GM23248 (cell line): ENCODE data around the gene GARRE1. TPM values are rescaled to one million over a fixed set of nuclear protein-coding genes. Genes with fewer than 3 reads are reported as not detected.
"Not testable (repeated sequence)": the region's sequence is repeated elsewhere in the genome, so short reads cannot be mapped to it uniquely, and the experiment has no call there.

Experiments used
- DNase-seq: peaks from one replicate; pipeline ENCODE4 v3.0.0-alpha.2; 2015
- H2AFZ ChIP-seq: fragments of 200-600 bp; sonication (generic); 2 replicates; pipeline ENCODE4 v1.6.1; 2016; ENCODE audit warnings: antibody characterized with exemption
- H3F3A ChIP-seq: fragments of 200-600 bp; sonication (generic); 2 replicates; pipeline ENCODE4 v1.6.1; 2016; ENCODE audit warnings: mild to moderate bottlenecking, antibody characterized with exemption, mixed run types; ENCODE audit not compliant: insufficient read depth
- H3K27ac ChIP-seq: fragments of 200-600 bp; sonication (generic); 2 replicates; pipeline ENCODE4 v1.5.1; 2016; ENCODE audit warnings: mild to moderate bottlenecking
- H3K27me3 ChIP-seq: fragments of 200-600 bp; sonication (generic); replicated peaks from 2 replicates; pipeline ENCODE4 v1.6.1; 2016; ENCODE audit warnings: mild to moderate bottlenecking; ENCODE audit not compliant: insufficient read depth
- H3K36me3 ChIP-seq: fragments of 200-600 bp; sonication (generic); 2 replicates; pipeline ENCODE4 v1.6.1; 2016; ENCODE audit warnings: low read depth, mild to moderate bottlenecking
- H3K4me1 ChIP-seq: fragments of 200-600 bp; sonication (generic); 2 replicates; pipeline ENCODE4 v1.6.1; 2016; ENCODE audit warnings: mild to moderate bottlenecking; ENCODE audit not compliant: insufficient read depth
- H3K4me2 ChIP-seq: fragments of 200-600 bp; sonication (generic); one replicate; pipeline ENCODE4 v1.6.1; 2016; ENCODE audit warnings: mild to moderate bottlenecking; ENCODE audit not compliant: unreplicated experiment
- H3K4me3 ChIP-seq: fragments of 200-600 bp; sonication (generic); 2 replicates; pipeline ENCODE4 v1.5.1; 2016; ENCODE audit warnings: mild to moderate bottlenecking
- H3K79me2 ChIP-seq: fragments of 200-600 bp; sonication (generic); 2 replicates; pipeline ENCODE4 v1.6.1; 2016; ENCODE audit warnings: mild to moderate bottlenecking; ENCODE audit not compliant: insufficient read depth
- H3K9ac ChIP-seq: fragments of 200-600 bp; sonication (generic); 2 replicates; pipeline ENCODE4 v1.6.1; 2016; ENCODE audit warnings: mild to moderate bottlenecking
- H3K9me2 ChIP-seq: fragments of 200-600 bp; sonication (generic); 2 replicates; pipeline ENCODE4 v1.6.1; 2016; ENCODE audit warnings: mixed run types, mild to moderate bottlenecking, moderate library complexity; ENCODE audit not compliant: insufficient read depth
- H3K9me3 ChIP-seq: fragments of 200-600 bp; sonication (generic); one replicate; pipeline ENCODE4 v1.6.1; 2017; ENCODE audit warnings: low read depth
- H4K20me1 ChIP-seq: fragments of 200-600 bp; sonication (generic); 2 replicates; pipeline ENCODE4 v1.6.0; 2016; ENCODE audit not compliant: insufficient read depth
- EZH2 ChIP-seq: fragments of 200-600 bp; sonication (generic); IDR thresholded peaks from 2 replicates; pipeline ENCODE4 v1.6.1; 2018; ENCODE audit warnings: antibody characterized with exemption, mild to moderate bottlenecking; ENCODE audit not compliant: insufficient read depth, poor library complexity, severe bottlenecking
- EZH2phosphoT487 ChIP-seq: fragments of 200-600 bp; sonication (generic); IDR thresholded peaks from 2 replicates; pipeline ENCODE4 v1.6.1; 2018; ENCODE audit warnings: antibody characterized with exemption, moderate library complexity, mild to moderate bottlenecking, low read depth; ENCODE audit not compliant: insufficient read depth
- WGBS, 2 experiments: methylation state at CpG; one replicate each; pipeline ENCODE4 v1.1.6; 2015 to 2017; ENCODE audit warnings: low lambda C conversion rate in 2 of 2, low coverage in 1 of 2; ENCODE audit errors: missing lambda C conversion rate in 2 of 2; 5-methylcytosine and 5-hydroxymethylcytosine counted together
- in situ Hi-C: fragments of 300-500 bp; cut with MboI; formaldehyde crosslinking; loops from 2 replicates; pipeline ENCODE4 v1.15.0; 2020
- polyA plus RNA-seq: library from polyadenylated mRNA; unstranded; fragments of >200 nt; fragmentation: Nextera tagmentation; extraction: Ambion mirVana; gene quantifications from 2 replicates; pipeline ENCODE4 v1.2.1, GENCODE V29; 2016
- total RNA-seq: library from RNA; depleted of rRNA; stranded (reverse); fragments of >200 nt; shearing (Covaris generic); gene quantifications from 2 replicates; pipeline ENCODE4 v1.2.3, GENCODE V29; 2014

GARRE1 gene
- total and polyA plus RNA-seq, 2 experiments from 2014 or later = 12.1 to 19.0 TPM

DNA sequence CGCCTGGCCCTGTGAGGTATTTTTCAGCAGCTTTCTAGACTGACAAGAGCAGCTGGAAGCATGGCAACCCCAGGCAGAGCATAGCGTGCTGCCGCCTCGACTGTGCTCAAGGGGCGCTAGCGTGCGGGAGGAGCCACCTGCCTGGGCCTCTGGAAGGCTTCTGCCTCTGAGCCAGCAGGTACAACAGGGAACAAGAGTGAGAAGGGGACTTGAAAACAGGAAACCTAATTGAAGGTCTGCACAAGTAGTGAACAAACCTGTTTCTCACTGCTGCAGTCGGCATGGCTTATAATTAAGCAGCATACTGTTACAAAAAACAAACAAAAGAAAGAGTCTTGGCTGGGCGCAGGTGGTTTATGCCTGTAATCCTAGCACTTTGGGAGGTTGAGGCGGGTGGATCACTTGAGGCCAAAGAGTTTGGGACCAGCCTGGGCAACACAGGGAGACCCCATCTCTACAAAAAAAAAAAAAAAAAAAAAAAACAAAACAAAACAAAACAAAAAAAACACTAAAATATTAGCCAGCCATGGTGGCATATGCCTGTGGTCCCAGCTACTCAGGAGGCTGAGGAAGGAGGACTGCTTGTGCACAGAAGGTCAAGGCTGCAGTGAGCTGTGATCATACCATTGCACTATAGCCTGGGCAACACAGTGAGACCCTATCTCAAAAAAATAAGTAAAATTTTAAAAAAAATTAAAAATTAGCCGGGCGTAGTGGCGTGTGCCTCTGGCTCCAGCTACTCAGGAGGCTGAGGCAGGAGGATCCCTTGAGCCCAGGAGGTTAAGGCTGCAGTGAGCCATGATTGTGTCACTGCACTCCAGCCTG is 12.6 kb upstream of the GARRE1 start:
- no peak for TF ChIP-seq EZH2
- TF ChIP-seq EZH2phosphoT487 = no peak
- Histone ChIP-seq H3K27me3 (no peaks in the 10 kb centered on the region), H3F3A (no peaks in the 10 kb centered on the region), H3K4me3 (no peak overlapping the region), H3K27ac (no peak overlapping the region), H3K79me2 (no peaks in the 10 kb centered on the region), H2AFZ (no peak overlapping the region), H3K36me3 (no peaks in the 10 kb centered on the region), H3K4me2 (no peak overlapping the region), H3K9ac (no peak overlapping the region), H4K20me1 (no peaks in the 10 kb centered on the region), H3K4me1 (peaks cover 11% of the 10 kb centered on the region), H3K9me2 (no peaks in the 10 kb centered on the region), H3K9me3 (no peaks in the 10 kb centered on the region)
- WGBS, 2 experiments = 77 to 83% methylated on average over 13 of the region's 13 CpGs
- in situ Hi-C loops = no loop called here
- DNase-seq = no peak

DNA sequence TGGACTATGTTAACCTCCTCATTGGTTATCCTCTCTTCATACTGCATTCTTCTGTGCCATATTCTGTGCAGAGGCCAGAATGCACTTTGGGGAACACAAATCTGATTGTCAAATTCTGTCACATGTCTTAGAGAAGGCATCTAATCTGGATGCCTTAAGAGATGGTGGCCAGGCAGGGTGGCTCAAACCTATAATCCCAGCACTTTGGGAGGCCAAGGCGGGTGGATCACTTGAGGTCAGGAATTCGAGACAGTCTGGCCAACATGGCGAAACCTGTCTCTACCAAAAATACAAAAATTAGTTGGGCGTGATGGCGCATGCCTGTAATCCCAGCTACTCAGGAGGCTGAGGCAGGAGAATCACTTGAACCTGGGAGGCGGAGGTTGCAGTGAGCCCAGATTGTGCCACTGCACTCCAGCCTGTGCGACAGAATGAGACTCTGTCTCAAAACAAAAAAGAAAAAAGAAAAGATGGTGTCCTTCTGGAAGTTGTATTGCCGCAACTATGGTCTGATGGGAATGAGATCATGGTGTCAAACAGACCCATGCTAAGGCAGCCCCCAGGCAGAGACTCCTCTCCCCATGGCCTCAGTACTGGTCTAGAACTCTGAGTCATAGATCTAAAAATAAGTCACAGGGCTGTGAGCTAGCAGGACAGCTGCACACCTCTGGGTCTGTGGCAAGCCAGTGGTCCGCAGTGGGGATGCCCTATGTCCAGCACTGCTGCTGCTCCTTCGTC is 11.0 kb upstream of the GARRE1 start:
- H4K20me1 ChIP-seq, H3K27me3 ChIP-seq, H3K9me2 ChIP-seq, H3K4me2 ChIP-seq, H3K4me3 ChIP-seq, H3K4me1 ChIP-seq, H3K36me3 ChIP-seq, in situ Hi-C loops, H3K9me3 ChIP-seq, H2AFZ ChIP-seq, H3F3A ChIP-seq, H3K79me2 ChIP-seq, H3K9ac ChIP-seq, H3K27ac ChIP-seq: not testable (repeated sequence)
- peak; percentile 45 for DNase-seq
- 91 to 94% methylated on average over 10 of the region's 10 CpGs for WGBS, 2 experiments

GRCh38 chr19:34243876-34244578 is 10.3 kb upstream of the GARRE1 start:
- Histone ChIP-seq H3K27ac (no peak overlapping the region), H4K20me1 (no peaks in the 10 kb centered on the region), H3K79me2 (no peaks in the 10 kb centered on the region), H2AFZ (no peak overlapping the region), H3F3A (no peaks in the 10 kb centered on the region), H3K9me2 (no peaks in the 10 kb centered on the region), H3K27me3 (no peaks in the 10 kb centered on the region), H3K4me1 (peaks cover 9% of the 10 kb centered on the region), H3K4me3 (no peak overlapping the region), H3K9me3 (no peaks in the 10 kb centered on the region), H3K4me2 (no peak overlapping the region), H3K36me3 (no peaks in the 10 kb centered on the region), H3K9ac (no peak overlapping the region)
- TF ChIP-seq EZH2phosphoT487 (no peak), EZH2 (no peak)
- in situ Hi-C loops = no loop called here
- DNase-seq = no peak
- 89 to 93% methylated on average over 17 of the region's 17 CpGs for WGBS, 2 experiments

GRCh38 chr19:34244611-34245299 is 9.6 kb upstream of the GARRE1 start:
- DNase-seq = peak; percentile 55
- Histone ChIP-seq H3K36me3 (no peaks in the 10 kb centered on the region), H3K4me3 (no peak overlapping the region), H4K20me1 (no peaks in the 10 kb centered on the region), H2AFZ (no peak overlapping the region), H3K27ac (no peak overlapping the region), H3K9me2 (no peaks in the 10 kb centered on the region), H3K27me3 (no peaks in the 10 kb centered on the region), H3K79me2 (no peaks in the 10 kb centered on the region), H3K9ac (no peak overlapping the region), H3K4me1 (peaks cover 9% of the 10 kb centered on the region), H3K4me2 (no peak overlapping the region), H3K9me3 (no peaks in the 10 kb centered on the region), H3F3A (no peaks in the 10 kb centered on the region)
- in situ Hi-C loops = no loop called here
- no peak for TF ChIP-seq EZH2phosphoT487
- TF ChIP-seq EZH2 = no peak
- WGBS, 2 experiments = 66 to 70% methylated on average over 13 of the region's 13 CpGs
